ENCODE measurements around the gene LGR5. TPM values are rescaled to one million over a fixed set of nuclear protein-coding genes. Genes with fewer than 3 reads are reported as not detected.

LGR5 gene
- total and polyA plus RNA-seq, 9 of the 15 experiments (the other 6 are each of a cell fraction or from before 2014, with no cell fraction given) = not detected

- peak; percentile 52; the same call in 1 of the 2 replicates for TF ChIP-seq STAT5A (IDR thresholded peaks at IDR 0.05; ENCODE audit: borderline replicate concordance, low read length)
- peak; percentile 55; the same call in 1 of the 2 replicates for TF ChIP-seq MTA2 (IDR thresholded peaks at IDR 0.05; ENCODE audit: low read depth)
- peak; percentile 73 for TF ChIP-seq TAL1 (IDR thresholded peaks at IDR 0.05)
- peak; percentile 35 for TF ChIP-seq TAF9B (IDR thresholded peaks at IDR 0.05; ENCODE audit: partially characterized antibody)
- peak; percentile 84 for TF ChIP-seq DACH1 (IDR thresholded peaks at IDR 0.05; ENCODE audit: partially characterized antibody)
- no peak for TF ChIP-seq ZNF282 (CRISPR knock-in tag; IDR thresholded peaks at IDR 0.05)
- peak; percentile 68; the same call in 1 of the 2 replicates for TF ChIP-seq SOX6 (IDR thresholded peaks at IDR 0.05)
- TF ChIP-seq, protein P1, sequence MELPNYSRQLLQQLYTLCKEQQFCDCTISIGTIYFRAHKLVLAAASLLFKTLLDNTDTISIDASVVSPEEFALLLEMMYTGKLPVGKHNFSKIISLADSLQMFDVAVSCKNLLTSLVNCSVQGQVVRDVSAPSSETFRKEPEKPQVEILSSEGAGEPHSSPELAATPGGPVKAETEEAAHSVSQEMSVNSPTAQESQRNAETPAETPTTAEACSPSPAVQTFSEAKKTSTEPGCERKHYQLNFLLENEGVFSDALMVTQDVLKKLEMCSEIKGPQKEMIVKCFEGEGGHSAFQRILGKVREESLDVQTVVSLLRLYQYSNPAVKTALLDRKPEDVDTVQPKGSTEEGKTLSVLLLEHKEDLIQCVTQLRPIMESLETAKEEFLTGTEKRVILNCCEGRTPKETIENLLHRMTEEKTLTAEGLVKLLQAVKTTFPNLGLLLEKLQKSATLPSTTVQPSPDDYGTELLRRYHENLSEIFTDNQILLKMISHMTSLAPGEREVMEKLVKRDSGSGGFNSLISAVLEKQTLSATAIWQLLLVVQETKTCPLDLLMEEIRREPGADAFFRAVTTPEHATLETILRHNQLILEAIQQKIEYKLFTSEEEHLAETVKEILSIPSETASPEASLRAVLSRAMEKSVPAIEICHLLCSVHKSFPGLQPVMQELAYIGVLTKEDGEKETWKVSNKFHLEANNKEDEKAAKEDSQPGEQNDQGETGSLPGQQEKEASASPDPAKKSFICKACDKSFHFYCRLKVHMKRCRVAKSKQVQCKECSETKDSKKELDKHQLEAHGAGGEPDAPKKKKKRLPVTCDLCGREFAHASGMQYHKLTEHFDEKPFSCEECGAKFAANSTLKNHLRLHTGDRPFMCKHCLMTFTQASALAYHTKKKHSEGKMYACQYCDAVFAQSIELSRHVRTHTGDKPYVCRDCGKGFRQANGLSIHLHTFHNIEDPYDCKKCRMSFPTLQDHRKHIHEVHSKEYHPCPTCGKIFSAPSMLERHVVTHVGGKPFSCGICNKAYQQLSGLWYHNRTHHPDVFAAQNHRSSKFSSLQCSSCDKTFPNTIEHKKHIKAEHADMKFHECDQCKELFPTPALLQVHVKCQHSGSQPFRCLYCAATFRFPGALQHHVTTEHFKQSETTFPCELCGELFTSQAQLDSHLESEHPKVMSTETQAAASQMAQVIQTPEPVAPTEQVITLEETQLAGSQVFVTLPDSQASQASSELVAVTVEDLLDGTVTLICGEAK (IDR thresholded peaks at IDR 0.05) = peak; percentile 81
- TF ChIP-seq, protein P1 (CRISPR knock-in tag; IDR thresholded peaks at IDR 0.05) = no peak
- no peak for TF ChIP-seq PTBP1 (IDR thresholded peaks at IDR 0.05; ENCODE audit: low read depth, low read length)
- no peak for TF ChIP-seq TOE1 (IDR thresholded peaks at IDR 0.05; ENCODE audit: borderline replicate concordance)
- no peak for TF ChIP-seq TOE1 (CRISPR knock-in tag; IDR thresholded peaks at IDR 0.05; ENCODE audit: borderline replicate concordance, low read depth)
- TF ChIP-seq ATF1 (CRISPR knock-in tag; IDR thresholded peaks at IDR 0.05) = no peak
- TF ChIP-seq ATF1 (tag; IDR thresholded peaks at IDR 0.05) = peak; percentile 29; the same call in 1 of the 2 replicates
- peak; percentile 55 for TF ChIP-seq CTBP1 (IDR thresholded peaks at IDR 0.05; ENCODE audit: borderline replicate concordance)
These were observed 154.8 kb downstream of the LGR5 start (continued) for GRCh38 chr12:71594214-71594948.

Measured in K562 (cell line).